HCT116 (cell line): ENCODE measurements around the gene HNRNPH3. TPM values are rescaled to one million over a fixed set of nuclear protein-coding genes. Genes with fewer than 3 reads are reported as not detected.

Source experiments
- ATAC-seq: fragments of 200-7000 bp; cut with Tn5 transposase; 2 replicates; pipeline ENCODE4 v1.9.1; 2020; ENCODE audit warnings: mild to moderate bottlenecking, moderate library complexity
- BruUV-seq: library from RNA; stranded (reverse); fragments of 400-500 nt; replicated peaks from 2 replicates; lab custom pipeline; 2021; lab: Mats Ljungman, UMichigan
- CTCF ChIA-PET: fragments of 300-600 bp; sonication (Branson Sonifier 250); formaldehyde crosslinking; loops from one replicate; lab custom pipeline; 2021; ENCODE audit warnings: antibody characterized with exemption; lab: Charles Lee
- POLR2A ChIA-PET: fragments of 300-600, 350-600 bp; sonication (Branson Sonifier 250); formaldehyde crosslinking; loops from one replicate; lab custom pipeline; 2021; ENCODE audit warnings: antibody characterized with exemption; lab: Charles Lee
- RAD21 ChIA-PET, 2 experiments: fragments of 300-600 bp; sonication (Branson Sonifier 250); formaldehyde crosslinking; loops; one replicate each; lab custom pipeline; 2023; ENCODE audit warnings: low total read pairs in 2 of 2; ENCODE audit not compliant: uncharacterized antibody in 2 of 2, unreplicated experiment in 2 of 2, low non-redundant PET in 1 of 2; lab: Charles Lee
- DNase-seq: peaks from one replicate; pipeline ENCODE4 v3.0.0-alpha.2; 2010; ENCODE audit warnings: low read depth, low spot score
- H2AFZ ChIP-seq: fragments of 200-600 bp; shearing (Covaris generic), sonication (generic); 2 replicates; pipeline ENCODE4 v1.6.1; 2017; ENCODE audit warnings: low read depth, mixed run types, mixed read lengths, antibody characterized with exemption, low read length; ENCODE audit not compliant: poor library complexity, severe bottlenecking
- H3K27ac ChIP-seq: 2 replicates; pipeline ENCODE4 v1.5.1; 2012; ENCODE audit warnings: low read depth, low read length
- H3K27me3 ChIP-seq: fragments of 200-600 bp; sonication (generic); 2 replicates; pipeline ENCODE4 v1.6.1; 2016; ENCODE audit warnings: mixed run types, low read length, mixed read lengths; ENCODE audit not compliant: insufficient read depth
- H3K36me3 ChIP-seq, 2 experiments: fragments of 200-500 bp in 1 of 2; fragments of 200-600 bp in 1 of 2; sonication (Bioruptor generic) in 1 of 2; sonication (generic) in 1 of 2; 2 replicates each; pipeline versions ENCODE4 v1.5.1 to v1.6.1; 2014 to 2016; ENCODE audit warnings: low read length in 2 of 2, inconsistent platforms in 1 of 2, mixed read lengths in 1 of 2, mixed run types in 1 of 2; ENCODE audit not compliant: insufficient read depth in 2 of 2, control insufficient read depth in 1 of 2
- H3K4me1 ChIP-seq, 2 experiments: fragments of 200-600 bp in 1 of 2; sonication (generic) in 1 of 2; 2 replicates each; pipeline versions ENCODE4 v1.5.1 to v1.6.1; 2012 to 2017; ENCODE audit warnings: low read length in 2 of 2, inconsistent platforms in 1 of 2, mild to moderate bottlenecking in 1 of 2, mixed read lengths in 1 of 2, mixed run types in 1 of 2, moderate library complexity in 1 of 2; ENCODE audit not compliant: insufficient read depth in 2 of 2, control insufficient read depth in 1 of 2
- H3K4me2 ChIP-seq: fragments of 200-600 bp; sonication (generic); 2 replicates; pipeline ENCODE4 v1.6.1; 2017; ENCODE audit warnings: mixed run types, low read length, mixed read lengths
- H3K4me3 ChIP-seq, 2 experiments: fragments of 200-600 bp in 1 of 2; sonication (generic) in 1 of 2; replicated peaks in 1 of 2; 2 replicates each; pipeline ENCODE4 v1.5.1; 2011 to 2016; ENCODE audit warnings: low read length in 2 of 2, control low read depth in 1 of 2, low read depth in 1 of 2, mild to moderate bottlenecking in 1 of 2, mixed read lengths in 1 of 2, mixed run types in 1 of 2
- H3K79me2 ChIP-seq: fragments of 200-600 bp; sonication (generic); 2 replicates; pipeline ENCODE4 v1.6.1; 2017; ENCODE audit warnings: mild to moderate bottlenecking, mixed run types, low read length, moderate library complexity, mixed read lengths; ENCODE audit not compliant: insufficient read depth
- H3K9ac ChIP-seq: fragments of 200-600 bp; sonication (generic); 2 replicates; pipeline ENCODE4 v1.6.1; 2016; ENCODE audit warnings: low read length, mixed read lengths
- H3K9me2 ChIP-seq: fragments of 200-600 bp; sonication (generic), shearing (Covaris generic); 2 replicates; pipeline ENCODE4 v1.6.1; 2017; ENCODE audit warnings: mixed run types, mild to moderate bottlenecking, moderate library complexity; ENCODE audit not compliant: insufficient read depth
- H3K9me3 ChIP-seq, 2 experiments: fragments of 200-500 bp in 1 of 2; fragments of 200-600 bp in 1 of 2; sonication (Bioruptor generic) in 1 of 2; sonication (generic) in 1 of 2; 2 replicates each; pipeline ENCODE4 v1.6.1; 2014 to 2017; ENCODE audit warnings: low read length in 2 of 2, mixed read lengths in 2 of 2, inconsistent platforms in 1 of 2, low read depth in 1 of 2, mild to moderate bottlenecking in 1 of 2, mixed run types in 1 of 2, moderate library complexity in 1 of 2; ENCODE audit not compliant: control insufficient read depth in 1 of 2, insufficient read depth in 1 of 2
- H4K20me1 ChIP-seq: fragments of 200-600 bp; sonication (generic), shearing (Covaris generic); 2 replicates; pipeline ENCODE4 v1.6.1; 2017; ENCODE audit warnings: mixed run types, mild to moderate bottlenecking, moderate library complexity; ENCODE audit not compliant: insufficient read depth
- FOSL1 ChIP-seq: IDR thresholded peaks from 2 replicates; pipeline ENCODE4 v1.6.1; 2012; ENCODE audit warnings: low read depth
- POLR2AphosphoS5 ChIP-seq: IDR thresholded peaks from 2 replicates; pipeline ENCODE4 v1.6.1; 2011; ENCODE audit warnings: mild to moderate bottlenecking, low read depth, low read length, moderate library complexity
- RAD21 ChIP-seq: IDR thresholded peaks from 2 replicates; pipeline ENCODE4 v1.6.1; 2012; ENCODE audit warnings: low read depth, mild to moderate bottlenecking
- SRF ChIP-seq: IDR thresholded peaks from 2 replicates; pipeline ENCODE4 v1.6.1; 2012; ENCODE audit warnings: low read depth
- intact Hi-C: fragments of 100-400 bp; cut with micrococcal nuclease; formaldehyde crosslinking; loops from 2 replicates; pipeline ENCODE4 v1.10.0; 2022
- total RNA-seq: library from RNA; stranded (reverse); gene quantifications from one replicate; pipeline ENCODE4 v1.2.1, GENCODE V29; 2021; ENCODE audit not compliant: unreplicated experiment

Gene HNRNPH3
- total RNA-seq, 1 experiment from 2014 or later: 126 TPM

GRCh38 chr10:68345621-68346020 lies 13.8 kb downstream of the HNRNPH3 start:
- H3K4me2 ChIP-seq: no peak overlapping the region
- DNase-seq: no peak
- no peak overlapping the region for H3K4me3 ChIP-seq
- intact Hi-C loops: no loop called here
- POLR2A ChIA-PET: no interaction called here
- H3K36me3 ChIP-seq: peaks cover 40 to 52% of the 10 kb centered on the region in 2 experiments
- no peaks in the 10 kb centered on the region for H3K9me2 ChIP-seq
- ATAC-seq: no peak
- no peak overlapping the region for H3K27ac ChIP-seq
- H2AFZ ChIP-seq: no peak overlapping the region
- H3K79me2 ChIP-seq: peaks cover 35% of the 10 kb centered on the region
- H3K4me1 ChIP-seq: no peaks in the 10 kb centered on the region
- no peak for TF ChIP-seq SRF
- H3K9me3 ChIP-seq: no peaks in the 10 kb centered on the region
- CTCF ChIA-PET: no interaction called here
- peaks cover 20% of the 10 kb centered on the region; the same call in 1 of the 2 replicates for H4K20me1 ChIP-seq
- no peak overlapping the region for H3K9ac ChIP-seq
- BruUV-seq: no TSS peak
- RAD21 ChIA-PET: no interaction called here
- H3K27me3 ChIP-seq: no peaks in the 10 kb centered on the region

- Histone ChIP-seq H3K9me3 (no peaks in the 10 kb centered on the region), H3K4me2 (no peak overlapping the region), H2AFZ (no peak overlapping the region), H3K27me3 (no peaks in the 10 kb centered on the region), H4K20me1 (peaks cover 12% of the 10 kb centered on the region; the same call in 1 of the 2 replicates), H3K4me1 (no peaks in the 10 kb centered on the region), H3K27ac (no peak overlapping the region), H3K4me3 (no peak overlapping the region), H3K9ac (no peak overlapping the region), H3K79me2 (peaks cover 24% of the 10 kb centered on the region), H3K9me2 (no peaks in the 10 kb centered on the region), H3K36me3 (peaks cover 28 to 40% of the 10 kb centered on the region in 2 experiments)
- intact Hi-C loops: no loop called here
- TF ChIP-seq POLR2AphosphoS5: no peak; the same call in 1 of the 2 replicates
- no peak for TF ChIP-seq RAD21
- TF ChIP-seq SRF: no peak
- no peak for TF ChIP-seq FOSL1
- DNase-seq: no peak
- ChIA-PET CTCF (interaction anchor here (1.4 to 2.3 kb wide), 2 partner anchors 134 to 559 kb away, joined by 3 to 8 read pairs; no protein-coding TSS in a partner anchor), POLR2A (interaction anchor here (2.2 kb wide), 1 partner anchor 15 kb away, joined by 11 read pairs; the partner anchor contains the start of gene HNRNPH3), RAD21 (no interaction called here)
- ATAC-seq: no peak
- BruUV-seq: no TSS peak
These were observed 14.9 kb downstream of the HNRNPH3 start for GRCh38 chr10:68346774-68347173.
